Midbrain (tissue), 1 donor: ENCODE measurements around the gene AP5S1.

Source experiments
- DNase-seq: peaks from one replicate; lab custom pipeline; 2025; lab: John Stamatoyannopoulos, UW

Gene AP5S1

GRCh38 chr20:3875378-3875974, 55.1 kb downstream of the AP5S1 start:
- no peak for DNase-seq

DNA sequence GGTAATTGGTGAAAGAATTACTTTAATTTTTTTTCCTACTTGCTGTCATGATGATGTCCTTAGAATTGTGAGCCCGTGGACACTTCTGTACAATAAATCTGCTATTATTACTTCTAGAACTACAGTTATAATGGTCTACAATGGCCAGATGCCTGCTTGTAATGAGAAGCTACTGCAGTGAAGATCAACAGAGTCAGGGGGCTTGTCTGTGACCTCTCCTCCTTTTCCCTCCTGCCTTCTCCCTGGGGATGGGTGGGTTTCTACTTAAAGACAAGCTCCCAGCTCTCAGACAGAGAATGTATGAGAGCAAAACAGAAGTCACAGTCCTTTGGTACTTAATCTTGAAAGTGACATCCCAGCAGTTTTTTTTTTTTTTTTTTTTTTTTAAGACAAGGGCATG, 55.7 kb downstream of the AP5S1 start:
- no peak for DNase-seq

GRCh38 chr20:3876676-3877075, 56.3 kb downstream of the AP5S1 start:
- DNase-seq: no peak
